HG02588 (cell line): ENCODE measurements around the gene CLDN16.

Experiments
- ATAC-seq: cut with Tn5 transposase; IDR thresholded peaks from one replicate; pipeline ENCODE4 v1.9.1; 2021; ENCODE audit warnings: mild to moderate bottlenecking, moderate library complexity; ENCODE audit not compliant: unreplicated experiment

CLDN16 gene, protein sequence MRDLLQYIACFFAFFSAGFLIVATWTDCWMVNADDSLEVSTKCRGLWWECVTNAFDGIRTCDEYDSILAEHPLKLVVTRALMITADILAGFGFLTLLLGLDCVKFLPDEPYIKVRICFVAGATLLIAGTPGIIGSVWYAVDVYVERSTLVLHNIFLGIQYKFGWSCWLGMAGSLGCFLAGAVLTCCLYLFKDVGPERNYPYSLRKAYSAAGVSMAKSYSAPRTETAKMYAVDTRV

DNA sequence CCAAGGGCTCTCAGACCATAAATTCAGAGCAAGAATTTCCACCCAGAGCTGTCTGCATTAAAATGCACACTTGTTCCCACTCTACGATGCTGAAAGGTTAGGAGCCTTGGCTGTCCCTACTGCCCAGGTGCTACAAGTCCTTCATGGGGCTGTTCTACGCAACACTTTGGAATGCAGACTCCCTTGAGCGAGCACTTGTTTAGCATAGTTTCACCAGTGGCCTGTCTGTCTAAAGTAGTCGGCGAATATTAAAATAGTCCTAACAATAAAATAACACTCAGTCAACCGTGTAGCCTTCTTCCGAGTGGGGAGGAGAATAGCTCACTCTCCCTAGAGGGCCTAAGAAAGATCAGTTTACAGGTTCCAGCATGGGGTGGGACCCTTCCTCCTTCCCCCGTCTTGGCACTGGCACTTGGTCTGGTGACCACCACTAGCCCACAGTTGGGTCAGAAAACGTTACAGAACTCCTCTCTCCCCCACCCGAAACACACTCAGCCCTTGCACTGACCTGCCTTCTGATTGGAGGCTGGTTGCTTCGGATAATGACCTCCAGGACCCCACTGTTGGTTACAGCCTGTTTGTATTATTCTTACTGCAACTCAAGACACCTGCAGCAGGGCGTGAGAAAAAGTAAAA, at the start of gene CLDN16:
CLDN16 (plus strand) TSS at position 586 of the 636 bp plus-strand sequence. CDS start 167 bp downstream, outside the sequence.
- ATAC-seq, result no peak

DNA sequence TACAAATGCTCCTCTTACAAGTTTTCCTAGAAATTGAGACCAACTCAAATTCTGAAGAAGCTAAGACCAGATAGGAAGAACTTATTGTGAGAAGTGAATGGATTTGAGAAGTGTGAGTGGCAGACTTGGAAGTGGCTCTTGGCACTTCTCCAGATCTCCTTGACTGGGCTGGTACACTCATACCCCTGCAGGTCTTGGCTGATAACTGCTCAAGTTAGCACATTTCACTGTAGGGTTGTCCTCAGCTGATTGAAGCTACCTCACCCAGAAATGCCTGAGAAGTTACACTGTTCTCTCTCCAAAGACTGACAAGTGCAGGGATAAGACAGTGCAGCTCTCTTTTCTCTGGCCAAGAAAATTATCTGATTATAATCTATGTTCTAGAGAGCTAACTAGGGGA, 49.2 kb upstream of the CLDN16 start:
- ATAC-seq, result no peak

DNA sequence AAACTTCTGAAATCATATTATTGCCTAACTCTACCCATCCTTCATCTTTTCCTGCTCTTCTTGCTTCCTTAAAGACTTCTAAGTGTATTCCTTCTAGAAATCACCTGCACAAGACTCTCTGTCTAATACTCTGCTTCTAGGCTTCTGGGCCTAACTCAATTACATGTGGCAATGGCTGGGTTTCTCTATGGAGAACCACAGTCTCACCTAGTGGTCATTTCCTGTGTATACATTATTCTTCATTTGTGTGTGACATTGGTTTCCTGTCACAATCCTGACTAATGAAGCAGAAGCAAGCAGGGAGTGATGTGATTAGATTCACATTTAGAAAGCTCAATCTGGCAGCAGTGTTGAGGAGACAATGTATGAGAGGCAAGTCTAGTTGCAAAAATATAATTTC, 48.8 kb upstream of the CLDN16 start:
- no peak for ATAC-seq

DNA sequence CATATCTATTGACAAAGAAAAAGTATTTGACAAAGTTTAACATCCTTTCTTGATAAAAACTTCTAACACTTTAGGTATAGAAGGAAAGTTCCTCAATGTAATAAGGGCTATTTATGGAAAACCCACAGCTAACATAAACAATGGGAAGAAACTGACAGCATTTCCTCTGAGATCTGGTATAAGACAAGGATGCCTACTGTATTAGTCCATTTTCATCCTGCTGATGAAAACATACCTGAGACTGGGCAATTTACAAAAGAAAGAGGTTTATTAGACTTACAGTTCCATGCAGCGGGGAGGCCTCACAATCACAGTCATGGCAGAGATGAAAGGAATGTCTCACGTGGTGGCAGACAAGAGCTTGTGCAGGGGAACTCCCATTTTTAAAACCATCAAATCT, 47.9 kb upstream of the CLDN16 start:
- no peak for ATAC-seq

DNA sequence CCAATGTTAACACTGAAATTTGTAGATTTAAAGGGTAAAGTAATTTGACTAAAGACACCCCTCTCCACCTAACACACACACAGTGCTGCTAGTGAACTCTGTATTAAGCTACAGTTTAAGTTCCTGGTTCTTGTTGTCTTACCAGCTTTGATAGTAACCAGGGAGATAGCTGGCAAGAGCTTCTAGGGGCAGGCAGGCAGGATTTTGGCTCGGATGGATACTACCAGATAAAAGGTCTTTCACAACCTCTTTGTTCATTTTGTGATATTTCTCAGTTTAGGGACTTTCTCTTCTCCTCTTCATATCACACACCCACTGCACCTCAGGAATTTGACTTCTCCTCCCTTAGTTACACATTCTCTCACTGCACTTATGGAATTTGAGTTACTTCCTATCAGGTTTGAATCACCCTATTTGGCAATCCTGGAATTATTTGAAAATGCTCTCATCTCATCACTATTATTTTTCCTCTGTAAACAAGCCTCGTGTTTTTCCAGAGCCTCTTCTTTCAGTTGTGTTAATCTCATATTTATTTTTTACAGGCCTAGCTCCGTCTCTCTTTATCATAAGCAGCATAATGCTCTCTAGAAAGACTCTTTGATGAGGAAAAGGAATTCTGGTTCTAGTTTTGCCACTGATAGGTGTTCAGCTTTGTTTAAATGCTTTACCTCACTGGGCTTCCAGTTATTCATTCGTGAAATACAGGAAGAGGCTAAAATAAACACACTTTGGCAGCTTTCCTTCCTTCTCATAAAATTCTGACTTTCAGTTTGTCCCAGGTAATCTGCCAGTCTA, 42.7 kb upstream of the CLDN16 start:
- no peak for ATAC-seq

DNA sequence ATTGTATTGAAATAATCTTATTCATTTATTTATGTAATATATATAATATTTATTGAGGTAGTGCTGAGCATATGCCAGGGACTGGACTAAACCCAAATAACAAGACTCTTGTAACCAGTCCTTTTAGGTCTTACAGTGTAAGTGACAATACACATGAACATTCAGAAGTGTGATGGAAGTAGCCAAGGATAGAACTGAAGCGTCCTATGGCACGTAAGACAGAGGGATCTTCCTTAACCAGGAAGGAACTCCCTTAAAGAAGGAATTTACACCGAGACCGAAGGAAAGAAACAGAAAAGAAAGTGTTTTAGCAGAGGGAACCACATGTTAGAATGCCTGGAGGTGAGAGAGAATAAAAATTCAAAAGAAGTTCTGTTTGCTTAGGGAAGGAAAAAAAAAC, 42.1 kb upstream of the CLDN16 start:
- no peak for ATAC-seq

DNA sequence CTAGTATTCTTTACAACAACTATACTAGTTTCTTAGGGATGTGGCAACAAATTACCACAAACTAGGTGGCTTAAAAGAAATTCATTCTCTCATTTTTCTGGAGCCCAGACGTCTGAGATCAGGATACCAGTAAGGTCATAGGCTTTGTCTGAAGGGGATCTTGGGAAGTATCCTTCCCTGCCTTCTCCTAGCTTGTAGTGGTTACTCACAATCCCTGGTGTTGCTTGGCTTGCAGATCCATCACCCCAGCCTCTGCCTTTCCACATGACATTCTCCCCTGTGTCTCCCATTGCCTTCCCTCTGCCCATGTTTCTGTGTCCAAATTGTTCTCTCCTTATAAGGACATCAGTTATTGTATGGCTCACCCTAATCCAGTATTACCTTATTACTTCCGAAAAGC, 41.4 kb upstream of the CLDN16 start:
- ATAC-seq, result no peak

DNA sequence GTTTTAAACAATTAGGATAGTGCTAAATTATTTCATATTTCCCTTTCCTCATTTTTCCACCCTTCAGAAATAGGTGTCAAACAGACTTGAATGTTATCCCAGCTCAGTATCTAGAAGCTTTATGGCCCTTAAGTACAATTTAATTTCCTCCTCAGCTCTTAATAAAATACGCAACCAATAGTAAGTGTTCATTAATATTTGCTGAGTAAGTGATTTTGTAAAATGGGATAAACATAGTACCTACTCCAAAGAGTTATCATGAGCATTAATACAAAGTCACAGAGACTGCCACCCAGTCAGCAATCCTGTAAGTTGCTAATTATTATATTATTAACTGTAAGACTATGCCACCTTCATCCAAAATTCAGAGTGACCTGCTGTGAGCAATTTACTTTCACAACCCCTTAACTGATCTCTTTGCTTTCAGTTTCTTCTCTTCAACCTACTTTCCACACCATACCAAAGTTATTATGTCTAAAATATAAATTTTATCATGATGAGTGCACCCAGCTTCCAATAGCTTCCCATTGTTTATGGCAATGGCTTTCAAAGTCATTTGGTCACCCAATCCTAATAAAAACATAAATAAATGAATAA, 35.0 kb upstream of the CLDN16 start:
- ATAC-seq, result no peak

DNA sequence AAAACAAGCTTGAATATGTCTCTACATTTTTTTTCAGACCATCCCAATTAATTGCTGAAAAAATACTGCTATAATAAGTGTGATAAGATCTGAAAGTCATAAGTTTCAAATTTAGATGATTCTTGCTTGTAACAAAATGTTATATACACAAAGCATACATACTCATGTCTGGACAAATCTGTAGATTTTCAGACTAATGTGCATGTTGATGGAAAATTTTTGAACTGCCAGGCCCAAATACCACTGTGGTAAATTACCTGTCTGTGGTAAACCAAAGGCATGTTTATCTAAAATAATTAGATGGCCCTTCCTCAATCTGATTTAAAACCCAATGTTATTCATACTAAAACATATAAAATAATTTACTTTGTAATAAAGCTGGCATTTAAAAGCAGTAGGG, 31.7 kb upstream of the CLDN16 start:
- ATAC-seq, result no peak

DNA sequence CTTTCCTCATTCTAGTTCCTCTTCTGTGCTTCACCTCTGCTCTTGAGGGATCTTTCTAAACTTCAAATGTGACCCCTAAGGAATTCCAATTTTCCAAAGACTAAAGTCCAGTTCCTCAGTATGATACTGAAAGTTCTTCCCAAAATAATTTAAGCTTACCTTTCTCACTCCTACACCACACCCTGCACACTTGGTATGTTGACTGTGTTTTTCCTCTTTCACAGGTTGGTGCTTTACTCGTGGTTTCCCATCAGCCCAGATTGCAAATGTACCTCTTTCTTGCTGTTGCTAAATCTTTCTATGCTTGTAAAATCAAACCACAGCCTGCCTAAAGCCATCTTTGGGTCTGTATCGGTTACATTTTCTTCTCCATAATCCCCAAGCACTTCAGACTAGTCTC, 30.5 kb upstream of the CLDN16 start:
- no peak for ATAC-seq

DNA sequence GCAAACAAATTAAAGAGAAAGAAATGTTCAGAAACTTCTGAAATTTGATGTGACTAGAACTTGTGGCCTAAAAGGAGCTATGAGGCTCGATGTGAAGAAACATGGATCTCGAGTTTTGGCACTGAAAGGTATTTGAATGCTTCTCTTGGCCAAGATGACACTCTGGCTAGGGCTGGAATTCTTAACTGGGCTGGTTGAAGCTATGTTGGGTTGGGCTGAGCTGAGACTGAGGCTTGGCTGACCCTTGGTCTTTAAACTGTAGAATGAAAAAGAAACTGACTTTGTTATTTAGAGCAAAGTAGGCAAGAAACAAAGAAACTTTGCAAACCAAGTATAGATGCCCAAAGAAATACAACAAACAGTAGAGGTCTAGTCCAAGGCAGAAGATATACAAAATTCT, 28.1 kb upstream of the CLDN16 start:
- ATAC-seq, result no peak

DNA sequence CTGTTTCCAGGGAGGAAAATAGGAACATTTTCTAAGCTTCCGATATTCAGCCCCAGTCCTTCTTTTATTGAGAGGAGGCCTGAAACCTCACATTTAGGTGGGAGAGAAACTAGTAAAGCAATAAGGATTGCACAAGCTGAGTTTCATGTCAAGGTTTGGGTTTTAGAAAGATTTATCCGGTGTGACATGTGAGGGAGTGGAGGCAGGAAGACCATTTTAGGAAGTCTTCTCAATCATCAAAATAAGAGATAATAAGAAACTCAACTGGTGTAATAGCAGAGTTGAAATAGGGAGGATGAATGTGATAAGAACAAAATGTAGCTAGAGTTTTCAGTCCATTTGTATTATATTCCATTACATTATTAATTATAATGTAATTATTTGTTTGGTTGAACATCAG, 27.7 kb upstream of the CLDN16 start:
- no peak for ATAC-seq

DNA sequence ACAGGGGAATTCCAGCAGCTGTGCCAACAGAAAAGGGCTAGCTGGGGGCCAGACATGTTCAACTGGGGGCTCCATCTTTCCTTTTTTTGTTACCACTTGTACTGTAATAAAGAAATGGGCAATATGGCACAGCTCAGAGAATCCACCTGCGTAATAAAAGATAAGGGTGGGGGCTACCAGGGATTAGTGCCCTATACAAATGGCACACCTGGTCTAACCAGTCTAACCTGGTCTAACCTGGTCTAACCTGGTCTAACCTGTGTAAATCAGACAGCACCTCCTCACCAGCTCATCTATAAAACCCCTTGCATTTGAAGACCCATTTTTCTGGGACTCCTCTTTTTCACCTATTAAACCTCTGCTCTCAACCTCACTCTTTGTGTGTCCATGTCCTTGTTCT, 26.2 kb upstream of the CLDN16 start:
- no peak for ATAC-seq

DNA sequence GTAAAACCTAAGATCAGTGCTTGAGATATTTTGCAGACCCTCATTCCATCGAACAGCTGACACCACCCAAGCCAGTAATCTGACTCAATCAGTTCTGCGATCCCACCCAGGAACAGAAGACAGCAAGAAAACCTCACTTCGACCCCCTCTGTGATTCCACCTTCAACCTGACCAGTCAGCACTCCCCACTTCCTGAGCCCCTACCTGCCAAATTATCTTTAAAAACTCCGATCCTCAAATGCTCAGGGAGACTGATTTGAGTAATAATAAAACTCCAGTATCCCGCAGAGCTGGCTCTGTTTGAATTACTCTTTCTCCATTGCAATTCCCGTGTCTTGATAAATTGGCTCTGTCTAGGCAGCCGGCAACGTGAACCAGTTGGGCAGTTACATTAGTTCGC, 25.7 kb upstream of the CLDN16 start:
- ATAC-seq, result no peak

DNA sequence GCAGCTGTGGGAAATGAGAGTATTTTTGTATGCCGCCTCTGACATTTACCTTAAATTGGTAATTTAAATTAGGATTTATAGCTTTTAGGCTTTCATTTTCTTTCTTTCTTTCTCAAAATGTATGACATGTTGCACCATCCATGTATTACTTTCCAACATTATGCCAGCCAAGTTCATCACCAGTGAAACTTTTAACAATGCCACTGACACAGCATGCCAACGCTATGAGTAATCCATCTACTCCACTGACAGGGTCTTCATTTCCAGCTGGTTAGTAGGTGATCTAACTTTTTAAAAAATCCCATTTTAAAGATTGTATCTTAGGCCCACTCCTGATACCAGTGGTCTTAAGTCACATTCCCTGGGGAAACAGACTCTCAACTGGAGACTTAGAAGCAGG, 21.8 kb upstream of the CLDN16 start:
- no peak for ATAC-seq

DNA sequence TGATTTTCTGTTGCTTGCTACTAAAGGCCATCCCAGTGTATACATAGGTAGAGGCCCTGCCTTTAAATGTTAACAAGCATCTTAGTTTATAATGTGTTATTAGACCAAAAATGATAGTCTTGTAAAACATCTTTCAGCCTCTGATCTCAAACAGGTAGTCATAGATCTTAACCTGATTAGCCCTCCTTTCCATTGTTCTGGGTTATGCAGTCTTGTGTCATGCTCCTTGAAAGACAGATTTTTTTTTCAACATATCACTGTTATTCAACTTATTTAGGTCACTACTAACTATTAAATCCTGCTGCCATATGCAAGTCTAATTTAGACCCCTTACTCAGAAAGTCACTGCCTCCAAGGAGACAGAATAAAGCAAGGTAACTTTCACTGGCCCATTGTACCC, 19.1 kb upstream of the CLDN16 start:
- ATAC-seq, result no peak

DNA sequence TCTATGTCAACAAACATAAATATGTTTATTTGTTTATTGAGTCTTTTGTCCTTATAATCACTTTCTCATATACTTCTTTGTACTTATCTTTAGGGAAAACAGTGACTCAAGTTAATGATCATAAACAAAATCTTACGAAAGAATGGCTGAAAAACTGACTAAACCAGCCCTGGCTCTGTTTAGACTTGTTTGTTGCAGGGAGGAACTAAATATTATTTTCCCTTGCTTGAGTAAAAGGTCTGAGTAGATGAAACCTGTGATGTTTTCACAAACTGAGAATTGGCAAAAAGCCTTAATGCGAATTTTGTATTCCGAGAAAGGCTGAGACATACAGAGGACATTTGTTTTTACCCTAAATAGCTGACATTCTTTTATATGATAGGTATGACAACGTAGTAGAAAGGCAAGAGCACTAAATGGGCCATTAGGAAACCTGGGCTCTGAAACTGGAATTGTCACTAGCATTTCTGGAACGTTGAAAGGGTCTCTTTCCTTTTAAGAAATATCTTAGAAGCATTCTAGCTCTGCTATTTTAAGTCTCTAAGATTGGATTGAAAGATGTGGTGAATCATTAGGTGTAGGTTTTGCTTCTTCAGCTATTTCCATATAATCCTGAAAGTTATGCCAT, 18.2 kb upstream of the CLDN16 start:
- ATAC-seq, result no peak

DNA sequence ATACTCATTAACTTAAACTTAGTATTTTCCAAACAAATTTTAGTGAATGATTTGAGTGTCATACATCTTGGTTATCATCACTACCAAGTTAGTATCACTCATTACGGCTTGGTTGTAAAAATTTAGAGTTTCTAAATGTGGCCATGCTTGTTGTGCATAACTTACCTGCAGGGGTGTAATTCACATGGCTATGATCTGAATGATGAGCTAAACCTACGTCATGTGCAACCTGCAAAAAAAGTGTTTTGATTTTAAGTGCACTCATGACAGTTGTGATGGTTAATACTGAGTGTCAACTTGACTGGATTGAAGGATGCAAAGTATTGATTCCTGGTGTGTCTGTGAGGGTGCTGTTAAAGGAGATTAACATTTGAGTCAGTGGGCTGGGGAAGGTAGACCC, 17.6 kb upstream of the CLDN16 start:
- no peak for ATAC-seq

DNA sequence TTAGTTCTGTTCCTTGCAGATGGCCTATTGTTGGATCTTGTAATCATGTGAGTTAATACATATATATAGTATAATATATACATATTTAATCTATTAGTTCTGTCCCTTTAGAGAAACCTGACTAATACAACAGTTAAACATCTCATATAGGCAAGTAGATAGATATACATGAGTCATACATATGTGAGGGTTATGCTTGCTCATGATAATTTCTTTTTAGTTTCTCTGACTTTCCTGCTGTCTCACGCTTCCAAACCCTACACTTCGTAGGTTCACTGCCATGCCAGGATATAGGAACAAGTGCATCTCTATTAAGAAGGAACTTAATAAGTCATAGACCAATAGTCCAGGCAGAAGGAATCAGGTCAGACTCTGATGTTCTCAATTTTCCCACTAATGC, 16.8 kb upstream of the CLDN16 start:
- no peak for ATAC-seq

DNA sequence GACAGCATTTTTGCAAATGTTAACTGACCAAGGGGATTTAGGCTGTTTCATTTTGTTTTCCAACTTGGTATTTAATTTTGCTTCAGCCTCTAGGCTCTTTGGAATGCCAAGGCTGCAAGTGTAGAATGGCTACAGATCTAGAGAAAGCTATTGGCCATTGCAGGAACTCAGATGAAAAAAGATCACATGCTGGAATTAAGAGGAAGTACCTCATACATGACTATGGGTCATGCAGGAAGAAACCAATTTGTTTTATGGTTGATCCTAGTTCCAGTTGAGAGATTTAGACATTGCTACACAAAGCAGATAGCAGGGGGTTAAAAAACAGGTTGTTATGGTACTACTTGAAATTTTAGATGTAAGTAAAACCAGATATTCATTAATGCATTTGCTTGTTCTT, 12.7 kb upstream of the CLDN16 start:
- ATAC-seq, result no peak

DNA sequence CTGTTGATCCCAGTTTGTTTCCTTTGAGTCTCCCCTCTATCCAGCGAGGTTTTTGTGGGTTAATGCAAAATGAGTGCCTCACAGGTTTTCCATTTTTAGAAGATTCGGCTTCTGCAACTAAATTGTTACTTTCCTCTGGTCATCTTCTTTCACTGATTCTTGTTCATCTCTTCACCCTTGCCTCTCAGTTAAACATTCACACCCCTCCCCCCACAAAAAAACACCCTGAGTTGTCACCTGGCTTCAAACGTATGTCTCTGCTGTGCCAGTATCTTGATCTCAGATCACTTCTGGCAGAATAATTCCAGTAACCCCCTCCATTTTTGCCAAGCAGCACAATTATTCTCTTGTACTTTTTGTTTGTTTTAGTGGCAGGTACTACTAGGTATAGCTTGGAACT, 12.3 kb upstream of the CLDN16 start:
- no peak for ATAC-seq
